Measurements from ENCODE around the gene CBR3.
"Not testable (repeated sequence)": the region's sequence is repeated elsewhere in the genome, so short reads cannot be mapped to it uniquely, and the experiment has no call there.

The CBR3 gene

GRCh38 chr21:36134803-36135390 is at the start of gene CBR3:
CBR3 (plus strand) TSS chr21:36135079; CDS start chr21:36135193, 114 bp downstream.
- no peak for DNase-seq (ENCODE audit: low read depth in 2 of 2)

- no peak for DNase-seq (ENCODE audit: low read depth in 2 of 2)
Observed at GRCh38 chr21:36087362-36088138, 47.3 kb upstream of the CBR3 start.

- no peak for DNase-seq (ENCODE audit: low read depth in 2 of 2)
Observed at GRCh38 chr21:36089946-36090345, 44.9 kb upstream of the CBR3 start.

- DNase-seq (ENCODE audit: low read depth in 2 of 2) = no peak
Observed at GRCh38 chr21:36092681-36093080, 42.2 kb upstream of the CBR3 start.

GRCh38 chr21:36093512-36093911 is 41.4 kb upstream of the CBR3 start:
- no peak for DNase-seq (ENCODE audit: low read depth in 2 of 2)

- no peak for DNase-seq (ENCODE audit: low read depth in 2 of 2)
Observed at GRCh38 chr21:36096398-36097290, 38.2 kb upstream of the CBR3 start.

GRCh38 chr21:36097427-36098181 is 37.3 kb upstream of the CBR3 start:
- DNase-seq (ENCODE audit: low read depth in 2 of 2) = no peak

- DNase-seq (ENCODE audit: low read depth in 2 of 2) = no peak
Observed at GRCh38 chr21:36098182-36098532, 36.7 kb upstream of the CBR3 start.

- DNase-seq (ENCODE audit: low read depth in 2 of 2) = no peak
Observed at GRCh38 chr21:36099000-36099399, 35.9 kb upstream of the CBR3 start.

- not testable (repeated sequence) for DNase-seq (ENCODE audit: low read depth in 2 of 2)
Observed at GRCh38 chr21:36099695-36100211, 35.1 kb upstream of the CBR3 start.

- DNase-seq (ENCODE audit: low read depth in 2 of 2) = no peak
Observed at GRCh38 chr21:36100971-36101641, 33.8 kb upstream of the CBR3 start.

- no peak for DNase-seq (ENCODE audit: low read depth in 2 of 2)
Observed at GRCh38 chr21:36103434-36103833, 31.4 kb upstream of the CBR3 start.

GRCh38 chr21:36104317-36105300 is 30.3 kb upstream of the CBR3 start:
- peak; percentile 30 to 41 for DNase-seq (ENCODE audit: low read depth in 2 of 2)

- DNase-seq (ENCODE audit: low read depth in 2 of 2) = no peak
Observed at GRCh38 chr21:36105327-36105842, 29.5 kb upstream of the CBR3 start.

- DNase-seq (ENCODE audit: low read depth in 2 of 2) = no peak
Observed at GRCh38 chr21:36109868-36110267, 25.0 kb upstream of the CBR3 start.

- no peak for DNase-seq (ENCODE audit: low read depth in 2 of 2)
Observed at GRCh38 chr21:36111238-36111637, 23.6 kb upstream of the CBR3 start.

GRCh38 chr21:36113647-36114428 is 21.0 kb upstream of the CBR3 start:
- peak in 1 of 2 donors; percentile 15 for DNase-seq (ENCODE audit: low read depth in 2 of 2)

GRCh38 chr21:36115138-36115730 is 19.6 kb upstream of the CBR3 start:
- DNase-seq (ENCODE audit: low read depth in 2 of 2) = no peak

Measured in stimulated activated CD8-positive, alpha-beta memory T cell treated with anti-CD3 and anti-CD28 coated beads, Interleukin-7, amount 100 ng/mL, for 1 hour (primary cell).